ENCODE results near the gene TTC3.

Gene TTC3

GRCh38 chr21:37060296-37060695 is 12.8 kb upstream of the TTC3 start:
- H3K4me3 ChIP-seq (ENCODE audit: low read depth, low read length): no peak overlapping the region
- no peak for TF ChIP-seq CTCF (IDR thresholded peaks at IDR 0.05; ENCODE audit: low read depth, low read length, missing control alignments)
- DNase-seq (ENCODE audit: low read depth): no peak

- no peak overlapping the region for H3K4me3 ChIP-seq (ENCODE audit: low read depth, low read length)
- no peak for DNase-seq (ENCODE audit: low read depth)
- TF ChIP-seq CTCF (IDR thresholded peaks at IDR 0.05; ENCODE audit: low read depth, low read length, missing control alignments): no peak
Observed at GRCh38 chr21:37061926-37062592, 11.0 kb upstream of the TTC3 start.

GRCh38 chr21:37062593-37062935 is 10.5 kb upstream of the TTC3 start:
- no peak overlapping the region for H3K4me3 ChIP-seq (ENCODE audit: low read depth, low read length)
- DNase-seq (ENCODE audit: low read depth): no peak
- TF ChIP-seq CTCF (IDR thresholded peaks at IDR 0.05; ENCODE audit: low read depth, low read length, missing control alignments): no peak

GRCh38 chr21:37063433-37063832 is 9.6 kb upstream of the TTC3 start:
- H3K4me3 ChIP-seq (ENCODE audit: low read depth, low read length): no peak overlapping the region
- no peak for TF ChIP-seq CTCF (IDR thresholded peaks at IDR 0.05; ENCODE audit: low read depth, low read length, missing control alignments)
- no peak for DNase-seq (ENCODE audit: low read depth)

- no peak for DNase-seq (ENCODE audit: low read depth)
- TF ChIP-seq CTCF (IDR thresholded peaks at IDR 0.05; ENCODE audit: low read depth, low read length, missing control alignments): no peak
- H3K4me3 ChIP-seq (ENCODE audit: low read depth, low read length): no peak overlapping the region
Observed at GRCh38 chr21:37064841-37065240, 8.2 kb upstream of the TTC3 start.

GRCh38 chr21:37065561-37066177 is 7.4 kb upstream of the TTC3 start:
- TF ChIP-seq CTCF (IDR thresholded peaks at IDR 0.05; ENCODE audit: low read depth, low read length, missing control alignments): no peak
- no peak for DNase-seq (ENCODE audit: low read depth)
- H3K4me3 ChIP-seq (ENCODE audit: low read depth, low read length): no peak overlapping the region
